ENCODE results near the gene BTBD1.
A peak's percentile ranks its signal among the peaks of the same experiment; 100 is the strongest.

BTBD1 gene

DNA sequence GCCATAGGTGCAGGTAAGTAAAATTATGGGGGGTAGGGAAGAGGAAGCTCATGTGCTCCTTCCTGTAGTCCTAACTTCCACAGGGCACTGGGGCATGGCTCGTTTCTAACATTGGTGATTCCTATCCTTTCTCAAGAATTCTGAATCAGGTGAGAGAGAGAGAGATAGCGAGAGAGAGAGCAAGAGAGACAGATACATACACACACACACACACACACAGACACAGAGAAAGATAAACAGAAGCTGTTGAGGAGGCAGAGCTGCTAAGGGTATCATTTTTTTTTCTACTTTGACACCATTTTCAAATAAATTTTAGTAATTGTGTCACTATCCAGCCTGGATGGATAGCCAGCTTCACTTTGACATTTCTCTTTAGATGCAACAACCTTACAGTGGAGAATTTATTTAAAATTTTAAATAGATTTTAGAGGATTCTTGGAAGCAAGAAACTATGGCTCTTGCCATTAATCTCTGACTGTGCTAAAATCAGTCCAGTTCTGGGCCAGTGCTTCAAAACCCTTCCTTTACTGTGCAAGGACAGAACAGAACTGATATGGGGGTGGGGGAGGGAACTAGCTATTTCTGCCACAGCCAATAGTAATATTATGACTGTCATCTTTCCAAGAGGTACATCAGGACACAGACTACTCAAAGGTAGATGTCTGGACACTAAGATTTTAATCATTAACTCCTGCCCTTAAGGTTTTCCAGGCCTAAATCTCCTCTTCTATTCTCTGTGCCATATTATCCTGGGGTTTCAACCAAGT is 95.7 kb downstream of the BTBD1 start:
- no peak for DNase-seq (ENCODE audit: low read depth)
- TF ChIP-seq, protein P1, sequence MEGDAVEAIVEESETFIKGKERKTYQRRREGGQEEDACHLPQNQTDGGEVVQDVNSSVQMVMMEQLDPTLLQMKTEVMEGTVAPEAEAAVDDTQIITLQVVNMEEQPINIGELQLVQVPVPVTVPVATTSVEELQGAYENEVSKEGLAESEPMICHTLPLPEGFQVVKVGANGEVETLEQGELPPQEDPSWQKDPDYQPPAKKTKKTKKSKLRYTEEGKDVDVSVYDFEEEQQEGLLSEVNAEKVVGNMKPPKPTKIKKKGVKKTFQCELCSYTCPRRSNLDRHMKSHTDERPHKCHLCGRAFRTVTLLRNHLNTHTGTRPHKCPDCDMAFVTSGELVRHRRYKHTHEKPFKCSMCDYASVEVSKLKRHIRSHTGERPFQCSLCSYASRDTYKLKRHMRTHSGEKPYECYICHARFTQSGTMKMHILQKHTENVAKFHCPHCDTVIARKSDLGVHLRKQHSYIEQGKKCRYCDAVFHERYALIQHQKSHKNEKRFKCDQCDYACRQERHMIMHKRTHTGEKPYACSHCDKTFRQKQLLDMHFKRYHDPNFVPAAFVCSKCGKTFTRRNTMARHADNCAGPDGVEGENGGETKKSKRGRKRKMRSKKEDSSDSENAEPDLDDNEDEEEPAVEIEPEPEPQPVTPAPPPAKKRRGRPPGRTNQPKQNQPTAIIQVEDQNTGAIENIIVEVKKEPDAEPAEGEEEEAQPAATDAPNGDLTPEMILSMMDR (IDR thresholded peaks at IDR 0.05; ENCODE audit: low read depth, low read length, missing control alignments), result no peak
- in situ Hi-C loops (cut with HindIII; ENCODE audit: low sequenced_read_pairs), result no loop called here
- no peak overlapping the region for H3K4me3 ChIP-seq (ENCODE audit: low read depth, low read length)

DNA sequence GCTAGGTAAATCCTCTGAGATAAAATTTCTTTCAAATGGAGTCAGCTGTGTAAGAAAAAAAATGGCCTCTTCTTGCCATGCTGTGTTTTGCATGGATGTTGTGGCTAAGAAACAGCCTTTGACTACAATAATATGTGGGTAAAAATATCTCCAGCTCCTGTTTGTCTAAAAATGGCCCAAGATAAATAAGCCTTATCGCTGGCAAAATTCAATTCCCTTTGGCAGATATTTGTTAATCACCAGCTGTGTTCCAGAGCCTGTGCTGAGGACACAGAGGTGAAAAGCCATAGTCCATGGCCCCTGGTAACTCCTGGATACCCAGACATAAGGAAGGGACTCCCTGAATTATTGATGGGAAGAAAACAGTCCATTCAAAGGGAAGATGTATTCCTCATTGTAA is 96.4 kb downstream of the BTBD1 start:
- in situ Hi-C loops (cut with HindIII; ENCODE audit: low sequenced_read_pairs), result no loop called here
- H3K4me3 ChIP-seq (ENCODE audit: low read depth, low read length), result no peak overlapping the region
- TF ChIP-seq, protein P1 (IDR thresholded peaks at IDR 0.05; ENCODE audit: low read depth, low read length, missing control alignments), result no peak
- DNase-seq (ENCODE audit: low read depth), result no peak

GRCh38 chr15:82970078-82970686 is 96.9 kb downstream of the BTBD1 start:
- DNase-seq (ENCODE audit: low read depth), result no peak
- no peak overlapping the region for H3K4me3 ChIP-seq (ENCODE audit: low read depth, low read length)
- TF ChIP-seq, protein P1 (IDR thresholded peaks at IDR 0.05; ENCODE audit: low read depth, low read length, missing control alignments), result no peak
- in situ Hi-C loops (cut with HindIII; ENCODE audit: low sequenced_read_pairs), result no loop called here

- no peak for DNase-seq (ENCODE audit: low read depth)
- TF ChIP-seq, protein P1 (IDR thresholded peaks at IDR 0.05; ENCODE audit: low read depth, low read length, missing control alignments), result no peak
- no peak overlapping the region for H3K4me3 ChIP-seq (ENCODE audit: low read depth, low read length)
- in situ Hi-C loops (cut with HindIII; ENCODE audit: low sequenced_read_pairs), result no loop called here
Observed at GRCh38 chr15:82969353-82969752, 97.7 kb downstream of the BTBD1 start.

DNA sequence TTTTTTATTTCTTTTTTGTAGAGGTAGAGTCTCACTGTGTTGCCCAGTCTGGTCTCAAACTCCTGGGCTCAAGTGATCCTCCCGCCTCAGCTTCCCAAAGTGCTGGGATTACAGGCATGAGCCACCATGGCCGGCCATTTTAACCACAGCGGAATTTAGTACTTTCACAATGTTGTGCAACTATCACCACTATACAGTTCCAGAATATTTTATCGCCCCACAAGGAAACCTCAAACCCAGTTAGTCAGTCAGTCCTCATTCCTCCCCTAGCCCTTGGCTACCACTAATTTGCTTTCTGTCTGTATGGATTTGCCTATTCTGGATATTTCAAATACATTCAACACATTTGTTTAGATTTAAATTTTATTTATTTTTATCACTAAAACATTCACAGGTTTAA is 99.0 kb downstream of the BTBD1 start:
- H3K4me3 ChIP-seq (ENCODE audit: low read depth, low read length), result no peak overlapping the region
- TF ChIP-seq, protein P1 (IDR thresholded peaks at IDR 0.05; ENCODE audit: low read depth, low read length, missing control alignments), result no peak
- in situ Hi-C loops (cut with HindIII; ENCODE audit: low sequenced_read_pairs), result no loop called here
- DNase-seq (ENCODE audit: low read depth), result peak; percentile 15

GRCh38 chr15:82966671-82967071 is 100.4 kb downstream of the BTBD1 start:
- in situ Hi-C loops (cut with HindIII; ENCODE audit: low sequenced_read_pairs), result no loop called here
- no peak for DNase-seq (ENCODE audit: low read depth)
- TF ChIP-seq, protein P1 (IDR thresholded peaks at IDR 0.05; ENCODE audit: low read depth, low read length, missing control alignments), result no peak
- H3K4me3 ChIP-seq (ENCODE audit: low read depth, low read length), result no peak overlapping the region

Measured in astrocyte of the cerebellum (primary cell).